Activated naive CD8-positive, alpha-beta T cell (primary cell): ENCODE measurements around the gene GOT1.

Experiments used
- H3K27ac Mint-ChIP-seq: one replicate; pipeline ENCODE4 v1.8.0; 2021; ENCODE audit warnings: mixed read lengths
- H3K27me3 Mint-ChIP-seq: one replicate; pipeline ENCODE4 v1.8.0; 2021; ENCODE audit warnings: mixed read lengths
- H3K36me3 Mint-ChIP-seq: one replicate; pipeline ENCODE4 v1.8.0; 2021; ENCODE audit warnings: mixed read lengths
- H3K4me1 Mint-ChIP-seq: one replicate; pipeline ENCODE4 v1.8.0; 2021; ENCODE audit warnings: low read depth, mixed read lengths
- H3K4me3 Mint-ChIP-seq: one replicate; pipeline ENCODE4 v1.8.0; 2021; ENCODE audit warnings: mild to moderate bottlenecking, mixed read lengths
- H3K9me3 Mint-ChIP-seq: one replicate; pipeline ENCODE4 v1.8.0; 2021; ENCODE audit warnings: low read depth, mixed read lengths

The GOT1 gene

DNA sequence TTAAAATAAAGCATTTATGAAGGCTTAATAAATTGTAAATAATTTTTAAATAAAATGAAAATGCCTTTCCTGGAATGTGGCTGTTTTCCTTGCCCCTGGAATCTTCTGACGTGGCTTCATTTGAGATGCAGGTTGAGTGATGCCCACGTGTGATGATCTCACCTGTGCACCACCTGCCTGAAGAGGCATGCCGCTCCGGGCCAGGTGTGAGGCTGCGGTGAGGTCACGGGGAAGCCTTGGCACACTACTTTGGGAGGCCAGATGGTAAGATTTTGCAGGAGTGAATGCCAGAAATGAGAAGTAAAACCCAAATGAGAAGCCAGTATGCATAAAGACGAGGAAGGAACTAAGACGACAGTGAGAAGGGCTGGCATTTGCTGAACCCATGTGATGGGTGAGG, 36.2 kb downstream of the GOT1 start:
- peaks cover 9% of the 10 kb centered on the region for H3K4me1 Mint-ChIP-seq
- no peaks in the 10 kb centered on the region for H3K27me3 Mint-ChIP-seq
- H3K27ac Mint-ChIP-seq, result no peak overlapping the region
- no peaks in the 10 kb centered on the region for H3K36me3 Mint-ChIP-seq
- H3K9me3 Mint-ChIP-seq, result no peaks in the 10 kb centered on the region
- no peak overlapping the region for H3K4me3 Mint-ChIP-seq

DNA sequence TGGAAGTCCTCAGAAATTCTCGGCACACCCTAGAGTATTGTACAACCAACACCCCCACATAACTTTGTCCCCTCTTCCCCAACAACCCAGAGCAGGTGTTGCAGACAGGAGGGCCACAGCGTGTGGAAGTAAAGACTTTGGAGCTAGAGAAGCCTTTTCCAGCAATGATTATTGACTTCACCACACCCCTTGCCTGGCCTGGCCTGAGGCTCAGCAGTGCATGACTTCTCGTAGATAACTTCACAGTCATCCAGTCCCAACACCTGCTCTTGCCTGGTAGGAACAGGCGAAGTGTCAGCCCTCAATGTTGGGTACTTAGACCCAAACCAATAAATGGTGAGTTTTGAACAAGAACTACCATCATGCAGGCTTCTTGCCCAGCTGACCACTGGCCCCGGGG, 36.7 kb downstream of the GOT1 start:
- Mint-ChIP-seq H3K36me3 (no peaks in the 10 kb centered on the region), H3K27ac (no peak overlapping the region), H3K4me1 (peaks cover 9% of the 10 kb centered on the region), H3K9me3 (no peaks in the 10 kb centered on the region), H3K4me3 (no peak overlapping the region), H3K27me3 (no peaks in the 10 kb centered on the region)

DNA sequence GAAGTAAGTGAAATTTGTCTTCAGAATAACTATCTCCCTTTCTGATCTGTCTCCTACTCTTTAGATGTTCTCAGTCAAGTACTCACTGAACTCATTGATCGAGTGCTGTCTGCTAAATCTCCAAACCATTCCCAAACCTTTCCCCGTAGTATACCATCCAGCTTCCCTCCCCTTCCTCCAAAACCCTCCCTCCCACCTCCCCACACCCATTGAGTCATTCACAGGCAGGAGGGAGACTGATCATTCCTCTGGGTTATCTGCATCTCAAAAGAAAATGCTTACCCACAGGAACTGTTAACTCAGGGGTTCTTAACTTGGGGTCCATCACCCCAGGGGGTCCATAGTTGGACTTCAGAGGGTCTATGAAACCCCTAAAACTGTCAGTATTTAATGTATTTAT, 37.4 kb downstream of the GOT1 start:
- H3K4me3 Mint-ChIP-seq, result no peak overlapping the region

GRCh38 chr10:99391346-99391745, 39.1 kb downstream of the GOT1 start:
- Mint-ChIP-seq H3K27ac (no peak overlapping the region), H3K27me3 (no peaks in the 10 kb centered on the region), H3K4me1 (peaks cover 9% of the 10 kb centered on the region)

More for the DNA sequence above, 37.4 kb downstream of the GOT1 start:
- Mint-ChIP-seq H3K27me3 (no peaks in the 10 kb centered on the region), H3K4me1 (peaks cover 9% of the 10 kb centered on the region), H3K27ac (no peak overlapping the region), H3K9me3 (no peaks in the 10 kb centered on the region), H3K36me3 (no peaks in the 10 kb centered on the region)

GRCh38 chr10:99389729-99390480, 40.5 kb downstream of the GOT1 start:
- Mint-ChIP-seq H3K27me3 (no peaks in the 10 kb centered on the region), H3K27ac (no peak overlapping the region), H3K4me3 (no peak overlapping the region)

More at GRCh38 chr10:99391346-99391745, 39.1 kb downstream of the GOT1 start:
- Mint-ChIP-seq H3K4me3 (no peak overlapping the region), H3K9me3 (no peaks in the 10 kb centered on the region), H3K36me3 (no peaks in the 10 kb centered on the region)

GRCh38 chr10:99387541-99387940, 42.9 kb downstream of the GOT1 start:
- Mint-ChIP-seq H3K4me3 (no peak overlapping the region), H3K27ac (no peak overlapping the region), H3K36me3 (no peaks in the 10 kb centered on the region), H3K27me3 (no peaks in the 10 kb centered on the region), H3K4me1 (peaks cover 2% of the 10 kb centered on the region), H3K9me3 (no peaks in the 10 kb centered on the region)

More at GRCh38 chr10:99389729-99390480, 40.5 kb downstream of the GOT1 start:
- peaks cover 5% of the 10 kb centered on the region for H3K4me1 Mint-ChIP-seq
- no peaks in the 10 kb centered on the region for H3K36me3 Mint-ChIP-seq
- H3K9me3 Mint-ChIP-seq, result no peaks in the 10 kb centered on the region

- Mint-ChIP-seq H3K9me3 (no peaks in the 10 kb centered on the region), H3K27me3 (no peaks in the 10 kb centered on the region), H3K4me1 (no peaks in the 10 kb centered on the region), H3K27ac (no peak overlapping the region), H3K36me3 (no peaks in the 10 kb centered on the region), H3K4me3 (no peak overlapping the region)
Observed at GRCh38 chr10:99387071-99387470, 43.4 kb downstream of the GOT1 start.

DNA sequence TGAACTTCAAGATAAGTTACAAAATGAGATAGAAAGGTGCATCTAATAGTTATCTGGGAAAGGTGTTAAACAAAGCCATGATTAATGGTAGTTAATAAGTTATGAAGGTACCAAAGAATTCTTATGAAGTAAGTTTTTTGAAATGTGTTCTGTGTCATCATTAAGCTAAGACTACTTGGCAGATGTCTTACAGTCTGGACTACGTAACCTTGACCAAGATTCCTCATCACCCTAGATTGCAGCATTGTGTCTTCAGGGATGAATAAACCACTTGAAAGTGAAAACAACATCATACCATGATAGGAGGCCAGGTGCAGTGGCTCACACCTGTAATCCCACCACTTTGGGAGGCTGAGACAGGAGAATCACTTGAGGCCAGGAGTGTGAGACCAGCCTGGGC, 48.2 kb downstream of the GOT1 start:
- Mint-ChIP-seq H3K4me3 (no peak overlapping the region), H3K4me1 (no peaks in the 10 kb centered on the region), H3K27me3 (peaks cover 1% of the 10 kb centered on the region), H3K27ac (no peak overlapping the region), H3K36me3 (peaks cover 7% of the 10 kb centered on the region), H3K9me3 (no peaks in the 10 kb centered on the region)

DNA sequence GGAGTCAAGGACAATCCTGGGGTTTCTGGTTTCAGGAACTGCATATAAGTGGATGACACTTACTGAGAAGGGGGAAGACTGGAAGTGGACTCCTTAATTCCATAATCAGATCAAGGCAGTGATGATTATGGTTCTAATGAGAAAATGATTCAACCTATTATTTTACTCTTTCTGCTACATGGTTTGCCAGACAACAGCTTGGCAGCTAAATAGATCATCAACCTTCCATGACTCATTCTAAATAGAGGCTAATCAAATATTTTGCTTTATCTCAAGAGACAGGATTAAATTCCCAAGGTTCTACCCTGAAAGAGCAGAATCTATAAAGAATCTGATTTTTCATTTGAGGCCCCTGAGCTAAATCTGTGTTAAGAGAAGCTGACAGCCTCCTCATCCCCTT, 55.0 kb downstream of the GOT1 start:
- H3K27ac Mint-ChIP-seq, result no peak overlapping the region
- H3K27me3 Mint-ChIP-seq, result peaks cover 7% of the 10 kb centered on the region
- peaks cover 8% of the 10 kb centered on the region for H3K4me1 Mint-ChIP-seq
- no peak overlapping the region for H3K4me3 Mint-ChIP-seq
- peaks cover 4% of the 10 kb centered on the region for H3K36me3 Mint-ChIP-seq
- H3K9me3 Mint-ChIP-seq, result no peaks in the 10 kb centered on the region

- no peak overlapping the region for H3K27ac Mint-ChIP-seq
- H3K9me3 Mint-ChIP-seq, result no peaks in the 10 kb centered on the region
- H3K36me3 Mint-ChIP-seq, result peaks cover 4% of the 10 kb centered on the region
- H3K27me3 Mint-ChIP-seq, result peaks cover 8% of the 10 kb centered on the region
- H3K4me3 Mint-ChIP-seq, result no peak overlapping the region
- H3K4me1 Mint-ChIP-seq, result peaks cover 8% of the 10 kb centered on the region
Observed at GRCh38 chr10:99374972-99375371, 55.5 kb downstream of the GOT1 start.

GRCh38 chr10:99374526-99374925, 55.9 kb downstream of the GOT1 start:
- no peaks in the 10 kb centered on the region for H3K9me3 Mint-ChIP-seq
- no peak overlapping the region for H3K27ac Mint-ChIP-seq
- H3K4me1 Mint-ChIP-seq, result peaks cover 8% of the 10 kb centered on the region
- peaks cover 12% of the 10 kb centered on the region for H3K27me3 Mint-ChIP-seq
- H3K4me3 Mint-ChIP-seq, result no peak overlapping the region
- peaks cover 4% of the 10 kb centered on the region for H3K36me3 Mint-ChIP-seq

GRCh38 chr10:99372546-99373271, 57.7 kb downstream of the GOT1 start:
- no peak overlapping the region for H3K27ac Mint-ChIP-seq
- H3K36me3 Mint-ChIP-seq, result no peaks in the 10 kb centered on the region
- peaks cover 14% of the 10 kb centered on the region for H3K27me3 Mint-ChIP-seq
- H3K4me3 Mint-ChIP-seq, result no peak overlapping the region
- peaks cover 8% of the 10 kb centered on the region for H3K4me1 Mint-ChIP-seq
- H3K9me3 Mint-ChIP-seq, result no peaks in the 10 kb centered on the region

GRCh38 chr10:99370993-99371392, 59.4 kb downstream of the GOT1 start:
- no peak overlapping the region for H3K27ac Mint-ChIP-seq
- no peaks in the 10 kb centered on the region for H3K9me3 Mint-ChIP-seq
- H3K27me3 Mint-ChIP-seq, result peaks cover 14% of the 10 kb centered on the region
- H3K4me1 Mint-ChIP-seq, result peaks cover 8% of the 10 kb centered on the region
- H3K4me3 Mint-ChIP-seq, result no peak overlapping the region
- H3K36me3 Mint-ChIP-seq, result no peaks in the 10 kb centered on the region

DNA sequence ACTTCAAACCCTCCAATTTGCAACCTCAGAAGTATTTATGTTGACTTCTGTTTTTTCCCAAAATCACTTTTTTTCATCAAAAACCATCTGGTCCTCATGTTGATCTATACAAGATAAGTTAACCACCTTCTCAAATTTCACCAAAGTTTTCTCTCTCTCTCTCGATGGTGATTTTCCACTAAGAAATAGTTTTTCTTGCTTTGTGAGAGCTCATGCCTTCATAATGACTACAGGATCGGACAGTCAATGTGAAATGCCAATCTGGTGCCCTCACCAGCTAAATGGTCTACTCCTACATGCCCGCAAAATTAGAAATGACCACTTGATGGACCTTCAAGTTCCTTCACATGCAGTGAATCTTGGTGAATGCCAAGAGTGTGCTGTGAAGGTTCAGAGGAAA, 60.9 kb downstream of the GOT1 start:
- H3K27ac Mint-ChIP-seq, result no peak overlapping the region
- H3K9me3 Mint-ChIP-seq, result no peaks in the 10 kb centered on the region
- H3K4me1 Mint-ChIP-seq, result peaks cover 8% of the 10 kb centered on the region
- no peak overlapping the region for H3K4me3 Mint-ChIP-seq
- peaks cover 14% of the 10 kb centered on the region for H3K27me3 Mint-ChIP-seq
- no peaks in the 10 kb centered on the region for H3K36me3 Mint-ChIP-seq

- peaks cover 8% of the 10 kb centered on the region for H3K4me1 Mint-ChIP-seq
- no peak overlapping the region for H3K4me3 Mint-ChIP-seq
- no peak overlapping the region for H3K27ac Mint-ChIP-seq
- no peaks in the 10 kb centered on the region for H3K36me3 Mint-ChIP-seq
- H3K27me3 Mint-ChIP-seq, result peaks cover 14% of the 10 kb centered on the region
- H3K9me3 Mint-ChIP-seq, result no peaks in the 10 kb centered on the region
Observed at GRCh38 chr10:99369126-99369525, 61.3 kb downstream of the GOT1 start.
